GM12878 (cell line): ENCODE data around the gene THOC1. TPM values are rescaled to one million over a fixed set of nuclear protein-coding genes. Genes with fewer than 3 reads are reported as not detected.

Source experiments
- ATAC-seq: fragments of 200-7000 bp; cut with Tn5 transposase; 3 replicates; pipeline ENCODE4 v1.9.1; 2020; ENCODE audit warnings: mild to moderate bottlenecking, moderate library complexity
- BruUV-seq: library from RNA; stranded (reverse); fragments of 400-500 nt; replicated peaks from 2 replicates; lab custom pipeline; 2021; lab: Mats Ljungman, UMichigan
- CTCF ChIA-PET: fragments of 300-600 bp; sonication (Branson Sonifier 250); formaldehyde crosslinking; extraction: SDS; loops from one replicate; lab custom pipeline; 2021; ENCODE audit warnings: inconsistent platforms; lab: Yijun Ruan, JAX
- POLR2A ChIA-PET: fragments of 350-600 bp; formaldehyde crosslinking; extraction: SDS; loops from one replicate; lab custom pipeline; 2021; ENCODE audit warnings: inconsistent platforms; lab: Charles Lee
- RAD21 ChIA-PET: fragments of 300-600 bp; sonication (Branson Sonifier 250); formaldehyde crosslinking; loops from one replicate; lab custom pipeline; 2023; ENCODE audit warnings: antibody characterized with exemption; ENCODE audit not compliant: unreplicated experiment; lab: Charles Lee
- SMC1A ChIA-PET: fragments of 300-600 bp; sonication (Branson Sonifier 250); formaldehyde crosslinking; loops from one replicate; lab custom pipeline; 2023; ENCODE audit not compliant: unreplicated experiment, uncharacterized antibody; lab: Charles Lee
- DNase-seq: peaks from one replicate; pipeline ENCODE4 v3.0.0-alpha.2; 2011; ENCODE audit warnings: low read depth, low spot score
- FAIRE-seq: peaks from 3 replicates; lab custom pipeline; 2011; peaks lifted over from hg19 to GRCh38; lab: Jason Lieb, UNC
- H2AFZ ChIP-seq: 2 replicates; pipeline ENCODE4 v1.6.0; 2011; ENCODE audit warnings: low read depth, low read length, control low read depth; ENCODE audit not compliant: control insufficient read depth
- H3K27ac ChIP-seq: 2 replicates; pipeline ENCODE4 v1.5.1; 2011; ENCODE audit warnings: control low read depth; ENCODE audit not compliant: control insufficient read depth, insufficient read depth
- H3K27me3 ChIP-seq, 2 experiments: replicated peaks in 1 of 2; 2 replicates each; pipeline versions ENCODE4 v1.6.0 to v1.6.1; 2011; ENCODE audit warnings: low read length in 1 of 2; ENCODE audit not compliant: control insufficient read depth in 2 of 2, insufficient read depth in 2 of 2
- H3K36me3 ChIP-seq, 2 experiments: 2 replicates each; pipeline ENCODE4 v1.5.1; 2011; ENCODE audit warnings: low read length in 1 of 2; ENCODE audit not compliant: control insufficient read depth in 2 of 2, insufficient read depth in 2 of 2
- H3K4me1 ChIP-seq: 2 replicates; pipeline ENCODE4 v1.6.1; 2011; ENCODE audit warnings: mild to moderate bottlenecking, low read length, moderate library complexity, mixed read lengths; ENCODE audit not compliant: control insufficient read depth, insufficient read depth
- H3K4me2 ChIP-seq: 2 replicates; pipeline ENCODE4 v1.6.0; 2011; ENCODE audit warnings: control low read depth; ENCODE audit not compliant: control insufficient read depth, insufficient read depth
- H3K4me3 ChIP-seq: fragments of 200-600 bp; sonication (generic); 2 replicates; pipeline ENCODE4 v1.5.1; 2016
- H3K79me2 ChIP-seq: 2 replicates; pipeline ENCODE4 v1.6.0; 2011; ENCODE audit warnings: low read length; ENCODE audit not compliant: control insufficient read depth, insufficient read depth
- H3K9ac ChIP-seq: 2 replicates; pipeline ENCODE4 v1.8.0; 2011; ENCODE audit warnings: low read length, control low read depth, mixed read lengths; ENCODE audit not compliant: control insufficient read depth, insufficient read depth
- H3K9me3 ChIP-seq: replicated peaks from 3 replicates; pipeline ENCODE4 v1.5.1; 2011; ENCODE audit warnings: mild to moderate bottlenecking, low read length; ENCODE audit not compliant: control insufficient read depth, insufficient read depth
- H4K20me1 ChIP-seq: 2 replicates; pipeline ENCODE4 v1.6.0; 2011; ENCODE audit not compliant: control insufficient read depth, insufficient read depth
- CHD2 ChIP-seq: IDR thresholded peaks from 2 replicates; pipeline ENCODE4 v1.6.1; 2011; ENCODE audit warnings: low read depth, low read length, improper control_type of control experiment, borderline replicate concordance
- E2F4 ChIP-seq: IDR thresholded peaks from 2 replicates; pipeline ENCODE4 v1.6.1; 2012; ENCODE audit warnings: low read depth, low read length, improper control_type of control experiment
- HDAC2 ChIP-seq: fragments of 200-600 bp; sonication (generic); IDR thresholded peaks from 2 replicates; pipeline ENCODE4 v1.6.1; 2017
- SIX5 ChIP-seq: IDR thresholded peaks from 2 replicates; pipeline ENCODE4 v1.6.1; 2011; ENCODE audit warnings: mild to moderate bottlenecking, low read depth, low read length, moderate library complexity; ENCODE audit not compliant: severe bottlenecking
- SUZ12 ChIP-seq: fragments of 200-600 bp; sonication (generic); IDR thresholded peaks from one replicate; pipeline ENCODE4 v1.6.1; 2018; ENCODE audit warnings: antibody characterized with exemption, mild to moderate bottlenecking; ENCODE audit not compliant: unreplicated experiment
- TCF7 ChIP-seq: IDR thresholded peaks from 2 replicates; pipeline ENCODE4 v1.6.1; 2014; ENCODE audit warnings: antibody characterized with exemption, borderline replicate concordance
- WGBS: methylation state at CpG from one replicate; pipeline ENCODE4 v1.1.6; 2016; ENCODE audit warnings: low lambda C conversion rate; ENCODE audit not compliant: insufficient replicate concordance, insufficient coverage; ENCODE audit errors: missing lambda C conversion rate; 5-methylcytosine and 5-hydroxymethylcytosine counted together
- in situ Hi-C: fragments of 300-500 bp; cut with MboI; formaldehyde crosslinking; loops from 9 replicates; pipeline ENCODE4 v1.14.3; 2018; ENCODE audit warnings: mixed read lengths
- intact Hi-C: fragments of 100-400 bp; cut with micrococcal nuclease; formaldehyde crosslinking; loops from one replicate; pipeline ENCODE4 v1.14.2; 2022; ENCODE audit not compliant: unreplicated experiment
- polyA plus RNA-seq, 11 experiments: library from polyadenylated mRNA; depleted of rRNA in 4 of 11; unstranded in 6 of 11; stranded (reverse) in 5 of 11; fragments of >200 nt; fragmentation: Nextera tagmentation in 4 of 11; fragmentation: Illumina TruSeq in 1 of 11; extraction: Ambion mirVana in 4 of 11; extraction: Trizol in 1 of 11; gene quantifications; 1 replicate in 1 of 11; 2 replicates in 10 of 11; pipeline versions ENCODE4 v1.2.1 to v1.2.3, GENCODE V29; 2011 to 2016; ENCODE audit warnings: inconsistent platforms in 2 of 11, missing spikeins in 2 of 11, low read depth in 1 of 11
- total RNA-seq, 4 experiments: library from RNA; depleted of rRNA in 3 of 4; stranded (reverse); fragments of >200 nt in 3 of 4; fragmentation: Illumina TruSeq in 1 of 4; extraction: Trizol in 1 of 4; gene quantifications; 2 replicates each; pipeline versions ENCODE4 v1.2.1 to v1.2.3, GENCODE V29; 2013 to 2021

The THOC1 gene
- total and polyA plus RNA-seq, 10 of the 15 experiments (the other 5 are each of a cell fraction or from before 2014, with no cell fraction given) = 32.8 to 99.8 (median 49.0) TPM

DNA sequence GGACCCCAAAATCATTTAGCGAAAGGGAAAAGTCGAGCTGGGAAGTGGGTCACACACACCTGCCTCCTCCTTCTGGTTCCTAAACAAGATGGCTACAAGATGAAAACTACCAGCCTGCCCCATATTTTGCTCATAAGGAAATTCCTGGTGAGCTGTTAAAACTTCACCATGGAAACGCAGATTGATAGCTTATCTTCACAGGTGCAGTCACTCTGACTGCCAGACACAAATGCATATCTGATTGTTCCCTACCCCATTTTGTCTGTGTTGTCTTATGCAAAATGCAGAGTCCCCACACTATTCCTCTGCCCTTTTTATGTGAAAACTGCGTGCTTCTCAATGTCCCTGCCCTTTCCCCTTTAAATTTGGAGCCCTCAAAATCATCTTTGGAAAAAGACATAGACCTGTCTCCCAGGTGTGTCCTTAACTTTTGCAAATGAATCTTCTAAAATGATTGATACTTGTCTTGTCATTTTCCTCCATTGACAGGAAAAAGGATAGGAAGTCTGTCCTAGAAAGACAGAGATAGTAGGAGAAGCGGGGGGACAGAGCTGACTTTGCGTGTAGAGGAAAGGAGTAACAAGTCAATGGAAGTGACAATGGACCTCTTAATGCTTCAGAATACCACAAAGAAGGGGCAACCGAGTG, 38.9 kb upstream of the THOC1 start:
- TF ChIP-seq CHD2 (no peak), E2F4 (no peak), SUZ12 (no peak), TCF7 (no peak), SIX5 (no peak), HDAC2 (no peak)
- TF ChIP-seq, all 136 proteins: peak for 0
- ATAC-seq = no peak
- ChIA-PET CTCF (interaction anchor here (0.6 to 0.8 kb wide), 2 partner anchors 9 to 166 kb away, joined by 3 to 4 read pairs; no protein-coding TSS in a partner anchor), SMC1A (no interaction called here), POLR2A (interaction anchor here (0.7 kb wide), 1 partner anchor 108 kb away, joined by 3 read pairs; no protein-coding TSS in a partner anchor), RAD21 (no interaction called here)
- BruUV-seq = no TSS peak
- Histone ChIP-seq H4K20me1 (no peaks in the 10 kb centered on the region), H3K36me3 (no peaks in the 10 kb centered on the region), H3K79me2 (no peaks in the 10 kb centered on the region), H3K9me3 (no peaks in the 10 kb centered on the region), H2AFZ (no peak overlapping the region), H3K4me2 (no peak overlapping the region), H3K4me3 (no peak overlapping the region), H3K27ac (no peak overlapping the region), H3K27me3 (no peaks in the 10 kb centered on the region), H3K9ac (no peak overlapping the region), H3K4me1 (no peaks in the 10 kb centered on the region)
- in situ Hi-C loops = no loop called here
- no peak for DNase-seq
- WGBS = 42% methylated on average over 7 of the region's 7 CpGs
- intact Hi-C loops = no loop called here
- FAIRE-seq = no peak
